Measurements from ENCODE around the gene GNS. TPM values are rescaled to one million over a fixed set of nuclear protein-coding genes. Genes with fewer than 3 reads are reported as not detected.

GNS gene
- total RNA-seq, 2 donors from 2014 or later: 47.5 to 67.6 TPM

- intact Hi-C loops (cut with DNase I): loop anchor here (5.0 kb wide), 1 partner anchor 76 kb away; the partner anchor contains the start of gene RASSF3
- DNase-seq: no peak
- H3K4me3 ChIP-seq: no peak overlapping the region
- H3K9ac ChIP-seq (ENCODE audit: low read depth in 2 of 2, low read length in 2 of 2): no peak overlapping the region
- TF ChIP-seq CTCF (IDR thresholded peaks at IDR 0.05): no peak
- H3K9me3 ChIP-seq: no peaks in the 10 kb centered on the region
- H3K27ac ChIP-seq: no peak overlapping the region
- no peaks in the 10 kb centered on the region for H3K4me1 ChIP-seq
- H3K27me3 ChIP-seq: no peaks in the 10 kb centered on the region
- H3K36me3 ChIP-seq: no peaks in the 10 kb centered on the region
These were observed 70.5 kb downstream of the GNS start for GRCh38 chr12:64688715-64689114.

- H3K27me3 ChIP-seq: no peaks in the 10 kb centered on the region
- no peak overlapping the region for H3K4me3 ChIP-seq
- no peak overlapping the region for H3K9ac ChIP-seq (ENCODE audit: low read depth in 2 of 2, low read length in 2 of 2)
- no peaks in the 10 kb centered on the region for H3K4me1 ChIP-seq
- no peak for TF ChIP-seq CTCF (IDR thresholded peaks at IDR 0.05)
- H3K27ac ChIP-seq: no peak overlapping the region
- no peak for DNase-seq
- no peaks in the 10 kb centered on the region for H3K36me3 ChIP-seq
- intact Hi-C loops (cut with DNase I): loop anchor here (5.0 kb wide), 1 partner anchor 76 kb away; the partner anchor contains the start of gene RASSF3
- no peaks in the 10 kb centered on the region for H3K9me3 ChIP-seq
These were observed 71.0 kb downstream of the GNS start for GRCh38 chr12:64688219-64688618.

DNA sequence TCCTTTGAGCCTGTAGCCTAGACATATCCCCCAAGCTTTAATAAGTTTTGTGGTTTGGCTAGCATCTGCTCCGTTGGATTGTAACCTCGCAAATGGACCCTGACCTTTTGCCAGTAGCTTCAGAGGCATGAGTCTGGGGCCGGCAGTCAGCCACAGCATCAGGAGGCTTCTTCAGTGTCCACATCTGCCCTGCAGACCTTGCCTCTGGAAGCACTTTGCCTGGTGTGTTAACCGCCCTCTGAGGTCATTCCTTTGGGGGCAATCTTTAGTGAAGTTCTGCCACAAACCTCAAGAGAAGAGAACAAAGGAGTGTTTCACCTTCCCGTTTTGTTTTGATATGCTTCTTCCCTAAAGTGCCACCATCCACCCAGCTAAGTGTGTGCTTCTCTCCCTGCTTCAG, 71.4 kb downstream of the GNS start:
- Histone ChIP-seq H3K36me3 (no peaks in the 10 kb centered on the region), H3K9ac (ENCODE audit: low read depth in 2 of 2, low read length in 2 of 2) (no peak overlapping the region), H3K27me3 (no peaks in the 10 kb centered on the region), H3K9me3 (no peaks in the 10 kb centered on the region), H3K4me1 (no peaks in the 10 kb centered on the region), H3K4me3 (no peak overlapping the region), H3K27ac (no peak overlapping the region)
- no peak for DNase-seq
- TF ChIP-seq CTCF (IDR thresholded peaks at IDR 0.05): no peak
- intact Hi-C loops (cut with DNase I): loop anchor here (5.0 kb wide), 1 partner anchor 76 kb away; the partner anchor contains the start of gene RASSF3

GRCh38 chr12:64685605-64686004, 73.6 kb downstream of the GNS start:
- Histone ChIP-seq H3K27ac (no peak overlapping the region), H3K4me1 (peaks cover 6% of the 10 kb centered on the region), H3K4me3 (no peak overlapping the region), H3K27me3 (no peaks in the 10 kb centered on the region), H3K36me3 (no peaks in the 10 kb centered on the region), H3K9ac (ENCODE audit: low read depth in 2 of 2, low read length in 2 of 2) (no peak overlapping the region), H3K9me3 (no peaks in the 10 kb centered on the region)
- DNase-seq: no peak
- intact Hi-C loops (cut with DNase I): loop anchor here (5.0 kb wide), 1 partner anchor 73 kb away; the partner anchor contains the start of gene RASSF3
- TF ChIP-seq CTCF (IDR thresholded peaks at IDR 0.05): no peak

DNA sequence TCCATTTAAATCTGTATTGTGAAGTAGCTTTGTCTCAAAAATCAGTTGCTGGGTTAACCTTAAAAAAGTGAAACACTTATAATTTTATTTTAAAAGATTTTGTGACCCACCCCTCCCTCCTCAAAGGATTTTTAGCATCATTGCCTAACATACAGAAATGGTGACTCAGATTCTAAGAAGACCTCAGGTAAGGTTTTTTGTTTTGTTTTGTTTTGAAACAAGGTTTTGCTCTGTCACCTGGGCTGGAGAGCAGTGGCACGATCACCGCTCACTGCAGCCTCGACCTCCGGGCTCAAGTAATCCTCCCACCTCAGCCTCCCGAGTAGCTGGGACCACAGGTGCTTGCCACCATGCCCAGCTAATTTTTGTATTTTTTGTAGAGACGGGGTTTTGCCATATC, 74.2 kb downstream of the GNS start:
- Histone ChIP-seq H3K4me1 (peaks cover 9% of the 10 kb centered on the region), H3K27ac (peak overlapping the region; percentile 26), H3K9ac (ENCODE audit: low read depth in 2 of 2, low read length in 2 of 2) (no peak overlapping the region), H3K36me3 (no peaks in the 10 kb centered on the region), H3K27me3 (no peaks in the 10 kb centered on the region), H3K9me3 (no peaks in the 10 kb centered on the region), H3K4me3 (no peak overlapping the region)
- intact Hi-C loops (cut with DNase I): loop anchor here (5.0 kb wide), 1 partner anchor 73 kb away; the partner anchor contains the start of gene RASSF3
- TF ChIP-seq CTCF (IDR thresholded peaks at IDR 0.05): no peak
- DNase-seq: no peak
